Astrocyte (in vitro differentiated cells and primary cell): ENCODE measurements around the gene ATRIP. TPM values are rescaled to one million over a fixed set of nuclear protein-coding genes. Genes with fewer than 3 reads are reported as not detected.

ENCODE experiments used
- DNase-seq: peaks from one replicate; pipeline ENCODE4 v3.0.0-alpha.2; 2010; ENCODE audit warnings: low read depth
- FAIRE-seq: peaks from 2 replicates; lab custom pipeline; 2011; peaks lifted over from hg19 to GRCh38; lab: Jason Lieb, UNC
- H2AFZ ChIP-seq: 2 replicates; pipeline ENCODE4 v1.6.0; 2012; ENCODE audit warnings: low read depth, low read length, inconsistent platforms
- H3K27ac ChIP-seq: 2 replicates; pipeline ENCODE4 v1.5.1; 2011; ENCODE audit warnings: low read depth, low read length, inconsistent platforms
- H3K27me3 ChIP-seq: 2 replicates; pipeline ENCODE4 v1.6.0; 2011; ENCODE audit warnings: low read length, inconsistent platforms; ENCODE audit not compliant: insufficient read depth
- H3K36me3 ChIP-seq: 2 replicates; pipeline ENCODE4 v1.5.1; 2011; ENCODE audit warnings: low read length, inconsistent platforms; ENCODE audit not compliant: insufficient read depth
- H3K4me1 ChIP-seq: 2 replicates; pipeline ENCODE4 v1.5.1; 2011; ENCODE audit warnings: low read length, inconsistent platforms; ENCODE audit not compliant: insufficient read depth
- H3K4me2 ChIP-seq: 2 replicates; pipeline ENCODE4 v1.6.0; 2012; ENCODE audit warnings: low read length, inconsistent platforms
- H3K4me3 ChIP-seq: 2 replicates; pipeline ENCODE4 v1.5.1; 2011; ENCODE audit warnings: low read depth, mild to moderate bottlenecking, low read length, inconsistent platforms; ENCODE audit not compliant: insufficient read depth
- H3K79me2 ChIP-seq: 2 replicates; pipeline ENCODE4 v1.6.0; 2012; ENCODE audit warnings: mild to moderate bottlenecking, low read length, inconsistent platforms; ENCODE audit not compliant: insufficient read depth
- H3K9ac ChIP-seq: 2 replicates; pipeline ENCODE4 v1.6.0; 2012; ENCODE audit warnings: mild to moderate bottlenecking, low read length, inconsistent platforms
- H3K9me3 ChIP-seq: 2 replicates; pipeline ENCODE4 v1.5.1; 2012; ENCODE audit warnings: low read depth, mild to moderate bottlenecking, low read length, inconsistent platforms; ENCODE audit not compliant: insufficient read depth
- H4K20me1 ChIP-seq: 2 replicates; pipeline ENCODE4 v1.6.0; 2012; ENCODE audit warnings: low read length, inconsistent platforms; ENCODE audit not compliant: insufficient read depth
- H3K27ac Mint-ChIP-seq: one replicate; pipeline ENCODE4 v1.8.0; 2021; ENCODE audit warnings: mild to moderate bottlenecking, mixed read lengths; ENCODE audit not compliant: unreplicated experiment
- H3K27me3 Mint-ChIP-seq: one replicate; pipeline ENCODE4 v1.8.0; 2021; ENCODE audit warnings: low read depth, mixed read lengths; ENCODE audit not compliant: unreplicated experiment
- H3K36me3 Mint-ChIP-seq: one replicate; pipeline ENCODE4 v1.8.0; 2021; ENCODE audit warnings: low read depth, mixed read lengths; ENCODE audit not compliant: unreplicated experiment
- H3K4me1 Mint-ChIP-seq: one replicate; pipeline ENCODE4 v1.8.0; 2021; ENCODE audit warnings: low read depth, mixed read lengths; ENCODE audit not compliant: unreplicated experiment
- H3K4me3 Mint-ChIP-seq: one replicate; pipeline ENCODE4 v1.8.0; 2021; ENCODE audit warnings: mild to moderate bottlenecking, moderate library complexity, mixed read lengths; ENCODE audit not compliant: unreplicated experiment
- H3K9me3 Mint-ChIP-seq: one replicate; pipeline ENCODE4 v1.8.0; 2021; ENCODE audit warnings: mild to moderate bottlenecking, mixed read lengths; ENCODE audit not compliant: unreplicated experiment
- EZH2 ChIP-seq: IDR thresholded peaks from 2 replicates; pipeline ENCODE4 v1.6.1; 2012; ENCODE audit warnings: mild to moderate bottlenecking, low read length, inconsistent platforms; ENCODE audit not compliant: insufficient read depth
- total RNA-seq: library from RNA; stranded (reverse); gene quantifications from 2 replicates; pipeline ENCODE4 v1.2.1, GENCODE V29; 2021
- TF ChIP-seq, protein P1 (sequence below): IDR thresholded peaks from 2 replicates; pipeline ENCODE4 v1.5.1; 2011; ENCODE audit warnings: low read depth, mild to moderate bottlenecking, inconsistent platforms, low read length, moderate library complexity; ENCODE audit not compliant: insufficient read depth

Gene ATRIP
- total RNA-seq, 1 donor from 2014 or later = 6.2 TPM

DNA sequence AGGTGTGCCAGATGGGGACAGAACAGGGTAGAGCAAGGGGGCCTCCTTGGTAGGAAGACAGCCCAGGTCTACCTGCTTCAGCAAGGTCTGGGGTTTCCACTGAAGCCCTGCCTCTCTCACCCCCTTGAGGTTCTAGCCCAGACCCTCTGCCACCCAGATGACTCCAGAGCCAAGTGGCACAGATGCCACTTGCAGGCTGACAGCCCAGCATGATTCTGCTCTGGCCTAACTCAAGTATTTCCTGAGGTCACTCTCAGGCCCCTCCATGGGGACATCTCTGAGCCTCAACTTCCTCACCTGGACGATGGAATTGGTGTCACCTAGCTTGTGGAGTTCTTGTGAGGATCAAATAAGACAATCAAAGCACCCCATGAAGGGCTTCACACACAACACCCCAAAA is 40.6 kb upstream of the ATRIP start:
- TF ChIP-seq EZH2 = no peak
- TF ChIP-seq, protein P1, sequence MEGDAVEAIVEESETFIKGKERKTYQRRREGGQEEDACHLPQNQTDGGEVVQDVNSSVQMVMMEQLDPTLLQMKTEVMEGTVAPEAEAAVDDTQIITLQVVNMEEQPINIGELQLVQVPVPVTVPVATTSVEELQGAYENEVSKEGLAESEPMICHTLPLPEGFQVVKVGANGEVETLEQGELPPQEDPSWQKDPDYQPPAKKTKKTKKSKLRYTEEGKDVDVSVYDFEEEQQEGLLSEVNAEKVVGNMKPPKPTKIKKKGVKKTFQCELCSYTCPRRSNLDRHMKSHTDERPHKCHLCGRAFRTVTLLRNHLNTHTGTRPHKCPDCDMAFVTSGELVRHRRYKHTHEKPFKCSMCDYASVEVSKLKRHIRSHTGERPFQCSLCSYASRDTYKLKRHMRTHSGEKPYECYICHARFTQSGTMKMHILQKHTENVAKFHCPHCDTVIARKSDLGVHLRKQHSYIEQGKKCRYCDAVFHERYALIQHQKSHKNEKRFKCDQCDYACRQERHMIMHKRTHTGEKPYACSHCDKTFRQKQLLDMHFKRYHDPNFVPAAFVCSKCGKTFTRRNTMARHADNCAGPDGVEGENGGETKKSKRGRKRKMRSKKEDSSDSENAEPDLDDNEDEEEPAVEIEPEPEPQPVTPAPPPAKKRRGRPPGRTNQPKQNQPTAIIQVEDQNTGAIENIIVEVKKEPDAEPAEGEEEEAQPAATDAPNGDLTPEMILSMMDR = no peak
- Histone ChIP-seq H3K9me3 (no peaks in the 10 kb centered on the region), H3K9ac (no peak overlapping the region), H3K4me3 (no peak overlapping the region), H3K27me3 (no peaks in the 10 kb centered on the region), H3K27ac (no peak overlapping the region), H3K4me1 (peaks cover 8% of the 10 kb centered on the region), H3K36me3 (peaks cover 4% of the 10 kb centered on the region), H4K20me1 (peaks cover 8% of the 10 kb centered on the region), H3K4me2 (no peak overlapping the region), H3K79me2 (no peaks in the 10 kb centered on the region), H2AFZ (no peak overlapping the region)
- Mint-ChIP-seq H3K27me3 (no peaks in the 10 kb centered on the region), H3K27ac (no peak overlapping the region), H3K4me3 (no peak overlapping the region), H3K36me3 (peaks cover 35% of the 10 kb centered on the region), H3K4me1 (peaks cover 8% of the 10 kb centered on the region), H3K9me3 (no peaks in the 10 kb centered on the region)
- FAIRE-seq = no peak
- no peak for DNase-seq

DNA sequence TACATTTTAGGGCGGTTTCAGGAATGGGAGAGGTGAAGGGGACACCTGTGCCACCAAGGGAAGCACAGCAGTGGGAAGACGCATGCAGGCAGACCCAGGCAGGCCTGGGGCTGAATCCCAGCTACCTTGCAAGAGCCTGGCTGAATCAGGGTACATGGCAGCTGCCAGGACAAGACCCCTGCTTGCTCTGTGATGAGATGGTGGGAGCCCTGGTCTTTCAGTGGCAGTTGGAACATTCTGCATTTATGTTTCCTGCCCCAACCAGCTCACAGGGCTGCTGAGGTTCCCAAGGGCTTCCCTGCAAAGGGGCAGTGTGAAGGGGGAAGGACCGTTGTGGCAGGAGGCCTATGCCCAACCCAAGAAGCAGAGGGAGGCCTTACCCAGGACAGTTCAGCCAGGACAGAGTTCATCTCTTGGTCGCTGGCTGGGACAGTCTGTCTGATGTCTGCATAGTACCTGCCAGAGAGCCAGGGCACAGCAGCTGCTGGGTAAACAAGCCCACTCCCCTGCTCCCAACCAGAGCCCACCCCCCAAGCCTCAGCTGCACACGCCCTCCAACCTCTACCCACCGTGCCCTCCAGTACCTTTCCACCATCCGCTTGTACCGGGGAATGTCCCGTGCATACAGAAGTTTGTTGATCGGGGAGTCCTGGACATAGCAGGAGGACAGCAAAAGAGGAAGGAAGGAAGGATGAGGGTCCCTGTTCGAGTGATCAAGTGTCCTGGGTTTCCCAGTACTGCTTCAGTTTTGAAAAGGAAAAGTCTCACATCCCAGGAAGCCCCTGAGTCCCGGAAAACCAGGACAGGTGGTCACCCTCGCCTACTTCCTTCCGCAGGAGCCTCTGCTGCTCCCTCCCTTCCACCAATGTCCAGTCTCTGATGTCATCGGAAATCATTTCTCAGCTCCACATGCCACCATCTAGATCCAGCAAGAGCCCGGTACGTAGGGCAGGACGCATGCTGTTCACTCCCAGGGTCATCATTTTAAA is 39.8 kb upstream of the ATRIP start:
- Histone ChIP-seq H3K9ac (no peak overlapping the region), H3K27me3 (no peaks in the 10 kb centered on the region), H4K20me1 (peaks cover 8% of the 10 kb centered on the region), H2AFZ (no peak overlapping the region), H3K4me2 (no peak overlapping the region), H3K36me3 (peaks cover 4% of the 10 kb centered on the region), H3K9me3 (no peaks in the 10 kb centered on the region), H3K4me1 (peaks cover 4% of the 10 kb centered on the region), H3K4me3 (no peak overlapping the region), H3K27ac (no peak overlapping the region), H3K79me2 (no peaks in the 10 kb centered on the region)
- Mint-ChIP-seq H3K27ac (no peak overlapping the region), H3K4me3 (no peak overlapping the region), H3K36me3 (peaks cover 37% of the 10 kb centered on the region), H3K27me3 (no peaks in the 10 kb centered on the region), H3K4me1 (peaks cover 8% of the 10 kb centered on the region), H3K9me3 (no peaks in the 10 kb centered on the region)
- FAIRE-seq = no peak
- TF ChIP-seq, protein P1 = no peak
- TF ChIP-seq EZH2 = no peak
- DNase-seq = no peak
